T47D (cell line): Measurements from ENCODE around the gene NUMA1.

Source experiments
- DNase-seq, 2 experiments: peaks; one replicate each; pipeline versions ENCODE4 v3.0.0 to v3.0.0-alpha.2; 2011 to 2012; ENCODE audit warnings: low read depth in 1 of 2, low spot score in 1 of 2
- JUND ChIP-seq: IDR thresholded peaks from 2 replicates; pipeline ENCODE4 v1.6.1; 2012; ENCODE audit warnings: low read depth
- in situ Hi-C: cut with HindIII; loops from 2 replicates; pipeline ENCODE4 v1.10.0; 2016; ENCODE audit warnings: low sequenced_read_pairs, low pct_unique_long_range_greater_than_20kb

Gene NUMA1

GRCh38 chr11:72091292-72091691, 10.9 kb upstream of the NUMA1 start:
- DNase-seq = peak; percentile 72 to 92
- in situ Hi-C loops = no loop called here
- no peak for TF ChIP-seq JUND

- no peak for DNase-seq
- in situ Hi-C loops = no loop called here
- no peak for TF ChIP-seq JUND
Observed at GRCh38 chr11:72088076-72088808, 7.9 kb upstream of the NUMA1 start.

GRCh38 chr11:72085621-72086351, 5.4 kb upstream of the NUMA1 start:
- no peak for DNase-seq
- no peak for TF ChIP-seq JUND
- in situ Hi-C loops = no loop called here

- in situ Hi-C loops = no loop called here
- no peak for TF ChIP-seq JUND
- DNase-seq = no peak
Observed at GRCh38 chr11:72084965-72085364, 4.6 kb upstream of the NUMA1 start.

GRCh38 chr11:72084076-72084475, 3.7 kb upstream of the NUMA1 start:
- in situ Hi-C loops = no loop called here
- no peak for DNase-seq
- no peak for TF ChIP-seq JUND

GRCh38 chr11:72083414-72083813, 3.1 kb upstream of the NUMA1 start:
- TF ChIP-seq JUND = no peak
- in situ Hi-C loops = no loop called here
- DNase-seq = peak in 1 of 2 experiments; percentile 35

- DNase-seq = peak; percentile 19 to 98
- no peak for TF ChIP-seq JUND
- in situ Hi-C loops = no loop called here
Observed at GRCh38 chr11:72081821-72082453, 1.6 kb upstream of the NUMA1 start.

GRCh38 chr11:72081184-72081644, 872 bp upstream of the NUMA1 start:
- no peak for TF ChIP-seq JUND
- DNase-seq = peak in 1 of 2 experiments; percentile 62
- in situ Hi-C loops = no loop called here

GRCh38 chr11:72079819-72080325, 470 bp downstream of the NUMA1 start:
- peak in 1 of 2 experiments; percentile 73 for DNase-seq
- TF ChIP-seq JUND = no peak

GRCh38 chr11:72078477-72078876, 1.9 kb downstream of the NUMA1 start:
- in situ Hi-C loops = no loop called here
- TF ChIP-seq JUND = no peak
- no peak for DNase-seq

More at GRCh38 chr11:72079819-72080325, 470 bp downstream of the NUMA1 start:
- in situ Hi-C loops = no loop called here

- in situ Hi-C loops = no loop called here
- no peak for DNase-seq
- TF ChIP-seq JUND = no peak
Observed at GRCh38 chr11:72075756-72076155, 4.6 kb downstream of the NUMA1 start.

- no peak for TF ChIP-seq JUND
- in situ Hi-C loops = no loop called here
- DNase-seq = peak in 1 of 2 experiments; percentile 54
Observed at GRCh38 chr11:72075109-72075508, 5.2 kb downstream of the NUMA1 start.

GRCh38 chr11:72072348-72072747, 8.0 kb downstream of the NUMA1 start:
- no peak for TF ChIP-seq JUND
- peak in 1 of 2 experiments; percentile 49 for DNase-seq
- in situ Hi-C loops = no loop called here
